ENCODE results near the gene NAT10.

- no peak for TF ChIP-seq GATA1 (IDR thresholded peaks at IDR 0.05; ENCODE audit: low read depth, low read length)
- no peak for TF ChIP-seq POLR2A (IDR thresholded peaks at IDR 0.05; ENCODE audit: low read length)
Measured at GRCh38 chr11:34181251-34181650, 75.8 kb downstream of the NAT10 start.
